HCT116 (cell line): ENCODE results near the gene SLC17A4. TPM values are rescaled to one million over a fixed set of nuclear protein-coding genes. Genes with fewer than 3 reads are reported as not detected.

Source experiments
- ATAC-seq: fragments of 200-7000 bp; cut with Tn5 transposase; 2 replicates; pipeline ENCODE4 v1.9.1; 2020; ENCODE audit warnings: mild to moderate bottlenecking, moderate library complexity
- BruUV-seq: library from RNA; stranded (reverse); fragments of 400-500 nt; replicated peaks from 2 replicates; lab custom pipeline; 2021; lab: Mats Ljungman, UMichigan
- CTCF ChIA-PET: fragments of 300-600 bp; sonication (Branson Sonifier 250); formaldehyde crosslinking; loops from one replicate; lab custom pipeline; 2021; ENCODE audit warnings: antibody characterized with exemption; lab: Charles Lee
- POLR2A ChIA-PET: fragments of 300-600, 350-600 bp; sonication (Branson Sonifier 250); formaldehyde crosslinking; loops from one replicate; lab custom pipeline; 2021; ENCODE audit warnings: antibody characterized with exemption; lab: Charles Lee
- RAD21 ChIA-PET, 2 experiments: fragments of 300-600 bp; sonication (Branson Sonifier 250); formaldehyde crosslinking; loops; one replicate each; lab custom pipeline; 2023; ENCODE audit warnings: low total read pairs in 2 of 2; ENCODE audit not compliant: uncharacterized antibody in 2 of 2, unreplicated experiment in 2 of 2, low non-redundant PET in 1 of 2; lab: Charles Lee
- DNase-seq: peaks from one replicate; pipeline ENCODE4 v3.0.0-alpha.2; 2010; ENCODE audit warnings: low read depth, low spot score
- H2AFZ ChIP-seq: fragments of 200-600 bp; shearing (Covaris generic), sonication (generic); 2 replicates; pipeline ENCODE4 v1.6.1; 2017; ENCODE audit warnings: low read depth, mixed run types, mixed read lengths, antibody characterized with exemption, low read length; ENCODE audit not compliant: poor library complexity, severe bottlenecking
- H3K27ac ChIP-seq: 2 replicates; pipeline ENCODE4 v1.5.1; 2012; ENCODE audit warnings: low read depth, low read length
- H3K27me3 ChIP-seq: fragments of 200-600 bp; sonication (generic); 2 replicates; pipeline ENCODE4 v1.6.1; 2016; ENCODE audit warnings: mixed run types, low read length, mixed read lengths; ENCODE audit not compliant: insufficient read depth
- H3K36me3 ChIP-seq, 2 experiments: fragments of 200-500 bp in 1 of 2; fragments of 200-600 bp in 1 of 2; sonication (Bioruptor generic) in 1 of 2; sonication (generic) in 1 of 2; 2 replicates each; pipeline versions ENCODE4 v1.5.1 to v1.6.1; 2014 to 2016; ENCODE audit warnings: low read length in 2 of 2, inconsistent platforms in 1 of 2, mixed read lengths in 1 of 2, mixed run types in 1 of 2; ENCODE audit not compliant: insufficient read depth in 2 of 2, control insufficient read depth in 1 of 2
- H3K4me1 ChIP-seq, 2 experiments: fragments of 200-600 bp in 1 of 2; sonication (generic) in 1 of 2; 2 replicates each; pipeline versions ENCODE4 v1.5.1 to v1.6.1; 2012 to 2017; ENCODE audit warnings: low read length in 2 of 2, inconsistent platforms in 1 of 2, mild to moderate bottlenecking in 1 of 2, mixed read lengths in 1 of 2, mixed run types in 1 of 2, moderate library complexity in 1 of 2; ENCODE audit not compliant: insufficient read depth in 2 of 2, control insufficient read depth in 1 of 2
- H3K4me2 ChIP-seq: fragments of 200-600 bp; sonication (generic); 2 replicates; pipeline ENCODE4 v1.6.1; 2017; ENCODE audit warnings: mixed run types, low read length, mixed read lengths
- H3K4me3 ChIP-seq, 2 experiments: fragments of 200-600 bp in 1 of 2; sonication (generic) in 1 of 2; replicated peaks in 1 of 2; 2 replicates each; pipeline ENCODE4 v1.5.1; 2011 to 2016; ENCODE audit warnings: low read length in 2 of 2, control low read depth in 1 of 2, low read depth in 1 of 2, mild to moderate bottlenecking in 1 of 2, mixed read lengths in 1 of 2, mixed run types in 1 of 2
- H3K79me2 ChIP-seq: fragments of 200-600 bp; sonication (generic); 2 replicates; pipeline ENCODE4 v1.6.1; 2017; ENCODE audit warnings: mild to moderate bottlenecking, mixed run types, low read length, moderate library complexity, mixed read lengths; ENCODE audit not compliant: insufficient read depth
- H3K9ac ChIP-seq: fragments of 200-600 bp; sonication (generic); 2 replicates; pipeline ENCODE4 v1.6.1; 2016; ENCODE audit warnings: low read length, mixed read lengths
- H3K9me2 ChIP-seq: fragments of 200-600 bp; sonication (generic), shearing (Covaris generic); 2 replicates; pipeline ENCODE4 v1.6.1; 2017; ENCODE audit warnings: mixed run types, mild to moderate bottlenecking, moderate library complexity; ENCODE audit not compliant: insufficient read depth
- H3K9me3 ChIP-seq, 2 experiments: fragments of 200-500 bp in 1 of 2; fragments of 200-600 bp in 1 of 2; sonication (Bioruptor generic) in 1 of 2; sonication (generic) in 1 of 2; 2 replicates each; pipeline ENCODE4 v1.6.1; 2014 to 2017; ENCODE audit warnings: low read length in 2 of 2, mixed read lengths in 2 of 2, inconsistent platforms in 1 of 2, low read depth in 1 of 2, mild to moderate bottlenecking in 1 of 2, mixed run types in 1 of 2, moderate library complexity in 1 of 2; ENCODE audit not compliant: control insufficient read depth in 1 of 2, insufficient read depth in 1 of 2
- H4K20me1 ChIP-seq: fragments of 200-600 bp; sonication (generic), shearing (Covaris generic); 2 replicates; pipeline ENCODE4 v1.6.1; 2017; ENCODE audit warnings: mixed run types, mild to moderate bottlenecking, moderate library complexity; ENCODE audit not compliant: insufficient read depth
- CBX3 ChIP-seq: IDR thresholded peaks from 2 replicates; pipeline ENCODE4 v1.6.1; 2012; ENCODE audit warnings: low read depth
- CTCF ChIP-seq, 3 experiments: fragments of 200-600 bp in 1 of 3; sonication (generic) in 1 of 3; IDR thresholded peaks in 2 of 3; conservative IDR thresholded peaks in 1 of 3; 2 replicates each; pipeline ENCODE4 v1.5.1; 2012 to 2017; ENCODE audit warnings: low read depth in 2 of 3, low read length in 2 of 3, antibody characterized with exemption in 1 of 3, borderline replicate concordance in 1 of 3, control low read depth in 1 of 3, mild to moderate bottlenecking in 1 of 3, mixed read lengths in 1 of 3, mixed run types in 1 of 3, moderate library complexity in 1 of 3; ENCODE audit not compliant: insufficient read depth in 1 of 3
- EGR1 ChIP-seq: IDR thresholded peaks from 2 replicates; pipeline ENCODE4 v1.6.1; 2012; ENCODE audit warnings: low read depth
- EZH2 ChIP-seq: fragments of 200-600 bp; sonication (generic); IDR thresholded peaks from 2 replicates; pipeline ENCODE4 v1.6.1; 2017; ENCODE audit warnings: antibody characterized with exemption, mixed run types
- EZH2phosphoT487 ChIP-seq: fragments of 200-600 bp; IDR thresholded peaks from 2 replicates; pipeline ENCODE4 v1.6.1; 2018; ENCODE audit warnings: antibody characterized with exemption, borderline replicate concordance
- POLR2A ChIP-seq: IDR thresholded peaks from 2 replicates; pipeline ENCODE4 v1.7.0; 2011; ENCODE audit warnings: borderline replicate concordance; ENCODE audit not compliant: insufficient read depth, insufficient read length; ENCODE audit errors: extremely low read depth
- POLR2AphosphoS5 ChIP-seq: IDR thresholded peaks from 2 replicates; pipeline ENCODE4 v1.6.1; 2011; ENCODE audit warnings: mild to moderate bottlenecking, low read depth, low read length, moderate library complexity
- RAD21 ChIP-seq: IDR thresholded peaks from 2 replicates; pipeline ENCODE4 v1.6.1; 2012; ENCODE audit warnings: low read depth, mild to moderate bottlenecking
- SRF ChIP-seq: IDR thresholded peaks from 2 replicates; pipeline ENCODE4 v1.6.1; 2012; ENCODE audit warnings: low read depth
- TCF7L2 ChIP-seq: IDR thresholded peaks from 2 replicates; pipeline ENCODE4 v1.7.0; 2011; ENCODE audit warnings: borderline replicate concordance, inconsistent platforms; ENCODE audit not compliant: insufficient read depth, insufficient read length; ENCODE audit errors: extremely low read depth
- intact Hi-C: fragments of 100-400 bp; cut with micrococcal nuclease; formaldehyde crosslinking; loops from 2 replicates; pipeline ENCODE4 v1.10.0; 2022
- total RNA-seq: library from RNA; stranded (reverse); gene quantifications from one replicate; pipeline ENCODE4 v1.2.1, GENCODE V29; 2021; ENCODE audit not compliant: unreplicated experiment
- TF ChIP-seq, protein P1 (sequence below): IDR thresholded peaks from 2 replicates; pipeline ENCODE4 v1.6.1; 2011; ENCODE audit warnings: mild to moderate bottlenecking, low read length, moderate library complexity; ENCODE audit not compliant: insufficient replicate concordance; ENCODE audit errors: extremely low read depth

SLC17A4 gene
- total RNA-seq, 1 experiment from 2014 or later, result not detected

DNA sequence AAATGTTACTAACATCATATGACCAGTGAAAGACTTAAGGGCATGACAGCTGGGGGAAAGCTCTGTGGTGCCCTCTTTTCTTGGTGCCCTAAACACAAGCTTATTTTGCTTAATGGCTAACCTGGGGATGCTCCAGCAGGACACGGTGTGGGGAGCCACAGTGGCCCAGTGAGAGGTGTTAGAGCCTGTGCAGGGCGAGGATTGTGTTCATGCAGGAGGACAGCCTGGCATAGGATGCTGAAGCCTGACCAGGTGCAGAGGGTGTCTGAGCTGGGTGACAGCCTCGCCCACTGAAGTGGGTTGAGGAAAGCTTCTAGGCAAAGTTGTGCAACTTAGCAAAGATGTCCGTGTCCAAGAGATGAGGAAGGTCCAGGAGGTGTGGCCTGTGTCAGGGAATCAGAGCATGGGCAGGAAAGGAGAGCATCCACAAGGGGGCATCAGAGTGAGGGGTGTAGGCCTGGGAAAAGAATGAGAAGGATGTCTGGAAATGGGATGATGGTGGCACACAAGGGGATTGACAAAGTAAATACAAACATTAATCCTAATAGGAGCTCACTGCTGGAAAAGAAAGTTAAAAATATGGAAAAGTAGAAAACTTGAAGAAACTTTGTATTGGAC, 33.9 kb downstream of the SLC17A4 start:
- H3K9ac ChIP-seq, result no peak overlapping the region
- no peaks in the 10 kb centered on the region; the same call in 1 of the 2 replicates for H3K9me2 ChIP-seq
- ChIA-PET RAD21 (interaction anchor here in 1 of 2 experiments (0.5 to 0.9 kb wide), 2 partner anchors 93 to 120 kb away, joined by 3 to 4 read pairs; no protein-coding TSS in a partner anchor), CTCF (interaction anchor here (0.9 to 1.7 kb wide), 5 partner anchors 16 to 204 kb away, joined by 3 to 4 read pairs (median 3); no protein-coding TSS in a partner anchor), POLR2A (no interaction called here)
- peak; percentile 61 for TF ChIP-seq RAD21
- no peak for TF ChIP-seq TCF7L2
- 0 out of 2 replicates have a peak, but pooled peaks have one; percentile 27 for TF ChIP-seq CBX3
- TF ChIP-seq CTCF (IDR thresholded peaks at IDR 0.05 in 2 of 3, conservative IDR thresholded peaks at IDR 0.05 in 1 of 3; ENCODE audit: borderline replicate concordance in 1 of 3, insufficient read depth in 1 of 3, low read depth in 2 of 3, low read length in 2 of 3), result peak; percentile 44 to 75 (median 75); a peak in 5 of 6 replicates
- peak overlapping the region; percentile 33 for H2AFZ ChIP-seq
- H3K27ac ChIP-seq, result no peak overlapping the region
- no peaks in the 10 kb centered on the region for H3K27me3 ChIP-seq
- no peaks in the 10 kb centered on the region for H3K9me3 ChIP-seq
- DNase-seq, result peak; percentile 45
- no peak overlapping the region for H3K4me2 ChIP-seq
- peak; percentile 99 for ATAC-seq
- no peaks in the 10 kb centered on the region for H3K36me3 ChIP-seq
- BruUV-seq, result no TSS peak
- no peak overlapping the region for H3K4me3 ChIP-seq
- no peaks in the 10 kb centered on the region for H3K4me1 ChIP-seq
- no peaks in the 10 kb centered on the region for H4K20me1 ChIP-seq
- intact Hi-C loops, result loop anchor here (1.0 to 2.0 kb wide), 3 partner anchors 102 to 215 kb away; no protein-coding TSS in a partner anchor
- no peaks in the 10 kb centered on the region for H3K79me2 ChIP-seq

- TF ChIP-seq, protein P1, sequence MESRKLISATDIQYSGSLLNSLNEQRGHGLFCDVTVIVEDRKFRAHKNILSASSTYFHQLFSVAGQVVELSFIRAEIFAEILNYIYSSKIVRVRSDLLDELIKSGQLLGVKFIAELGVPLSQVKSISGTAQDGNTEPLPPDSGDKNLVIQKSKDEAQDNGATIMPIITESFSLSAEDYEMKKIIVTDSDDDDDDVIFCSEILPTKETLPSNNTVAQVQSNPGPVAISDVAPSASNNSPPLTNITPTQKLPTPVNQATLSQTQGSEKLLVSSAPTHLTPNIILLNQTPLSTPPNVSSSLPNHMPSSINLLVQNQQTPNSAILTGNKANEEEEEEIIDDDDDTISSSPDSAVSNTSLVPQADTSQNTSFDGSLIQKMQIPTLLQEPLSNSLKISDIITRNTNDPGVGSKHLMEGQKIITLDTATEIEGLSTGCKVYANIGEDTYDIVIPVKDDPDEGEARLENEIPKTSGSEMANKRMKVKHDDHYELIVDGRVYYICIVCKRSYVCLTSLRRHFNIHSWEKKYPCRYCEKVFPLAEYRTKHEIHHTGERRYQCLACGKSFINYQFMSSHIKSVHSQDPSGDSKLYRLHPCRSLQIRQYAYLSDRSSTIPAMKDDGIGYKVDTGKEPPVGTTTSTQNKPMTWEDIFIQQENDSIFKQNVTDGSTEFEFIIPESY, result no peak
- TF ChIP-seq RAD21 (no peak), SRF (no peak), EZH2phosphoT487 (no peak), POLR2A (no peak), EZH2 (no peak), EGR1 (no peak), POLR2AphosphoS5 (no peak)
- H3K36me3 ChIP-seq, result no peaks in the 10 kb centered on the region
- H3K9ac ChIP-seq, result no peak overlapping the region
- no peaks in the 10 kb centered on the region for H3K27me3 ChIP-seq
- no peaks in the 10 kb centered on the region for H3K79me2 ChIP-seq
- no peaks in the 10 kb centered on the region; the same call in 1 of the 2 replicates for H3K9me2 ChIP-seq
- no peak overlapping the region for H3K27ac ChIP-seq
- ChIA-PET RAD21 (interaction anchor here in 1 of 2 experiments (0.9 kb wide), 1 partner anchor 121 kb away, joined by 3 read pairs; no protein-coding TSS in a partner anchor), CTCF (interaction anchor here (0.6 to 1.2 kb wide), 2 partner anchors 101 to 203 kb away, joined by 3 read pairs; no protein-coding TSS in a partner anchor), POLR2A (no interaction called here)
- ATAC-seq (no peak), DNase-seq (no peak)
- H2AFZ ChIP-seq, result no peak overlapping the region
- H3K4me3 ChIP-seq, result no peak overlapping the region
- no peaks in the 10 kb centered on the region for H4K20me1 ChIP-seq
- no peaks in the 10 kb centered on the region for H3K9me3 ChIP-seq
- BruUV-seq, result no TSS peak
- H3K4me1 ChIP-seq, result no peaks in the 10 kb centered on the region
- intact Hi-C loops, result loop anchor here (2.0 kb wide), 1 partner anchor 153 kb away; no protein-coding TSS in a partner anchor
- H3K4me2 ChIP-seq, result no peak overlapping the region
Observed at GRCh38 chr6:25789475-25789874, 34.9 kb downstream of the SLC17A4 start.
